Osteoblast (primary cell): Measurements from ENCODE around the gene UBE2O. TPM values are rescaled to one million over a fixed set of nuclear protein-coding genes. Genes with fewer than 3 reads are reported as not detected.

Source experiments
- DNase-seq: peaks from one replicate; pipeline ENCODE4 v3.0.0; 2011; ENCODE audit warnings: low spot score, mixed read lengths; ENCODE audit not compliant: insufficient read length; ENCODE audit errors: missing footprints
- H2AFZ ChIP-seq: 2 replicates; pipeline ENCODE4 v1.6.0; 2011; ENCODE audit warnings: mild to moderate bottlenecking, low read length
- H3K27ac ChIP-seq: 2 replicates; pipeline ENCODE4 v1.5.1; 2011; ENCODE audit warnings: mild to moderate bottlenecking, low read depth, low read length, moderate library complexity
- H3K27me3 ChIP-seq: 2 replicates; pipeline ENCODE4 v1.6.0; 2012; ENCODE audit warnings: mild to moderate bottlenecking, control low read depth, inconsistent platforms, low read length, moderate library complexity; ENCODE audit not compliant: insufficient read depth
- H3K36me3 ChIP-seq: 2 replicates; pipeline ENCODE4 v1.5.1; 2011; ENCODE audit warnings: mild to moderate bottlenecking, low read length, control low read depth, moderate library complexity; ENCODE audit not compliant: insufficient read depth
- H3K4me1 ChIP-seq: 2 replicates; pipeline ENCODE4 v1.5.1; 2011; ENCODE audit warnings: mild to moderate bottlenecking, low read length, control low read depth, moderate library complexity; ENCODE audit not compliant: insufficient read depth
- H3K4me2 ChIP-seq: 2 replicates; pipeline ENCODE4 v1.6.0; 2011; ENCODE audit warnings: mild to moderate bottlenecking, low read length; ENCODE audit not compliant: insufficient read depth
- H3K4me3 ChIP-seq: fragments of 200-600 bp; sonication (generic); 3 replicates; pipeline ENCODE4 v1.5.1; 2012; ENCODE audit warnings: mild to moderate bottlenecking, low read length, inconsistent platforms; ENCODE audit not compliant: insufficient read depth
- H3K79me2 ChIP-seq: 2 replicates; pipeline ENCODE4 v1.6.0; 2012; ENCODE audit warnings: mild to moderate bottlenecking, low read length, control low read depth, inconsistent platforms; ENCODE audit not compliant: insufficient read depth
- H3K9me3 ChIP-seq: 2 replicates; pipeline ENCODE4 v1.5.1; 2011; ENCODE audit warnings: low read depth, low read length, control low read depth
- H4K20me1 ChIP-seq: 2 replicates; pipeline ENCODE4 v1.6.0; 2012; ENCODE audit warnings: mild to moderate bottlenecking, low read length, control low read depth; ENCODE audit not compliant: insufficient read depth
- total RNA-seq: library from RNA; depleted of rRNA; stranded (reverse); fragments of >200 nt; gene quantifications from 2 replicates; pipeline ENCODE4 v1.2.3, GENCODE V29; 2012
- TF ChIP-seq, protein P1 (sequence below): IDR thresholded peaks from 2 replicates; pipeline ENCODE4 v1.5.1; 2011; ENCODE audit warnings: mild to moderate bottlenecking, low read depth, low read length, moderate library complexity; ENCODE audit errors: extremely low read depth

The UBE2O gene
- total RNA-seq, 1 donor: 19.5 TPM

- DNase-seq: peak; percentile 66
- Histone ChIP-seq H3K79me2 (no peaks in the 10 kb centered on the region), H3K36me3 (no peaks in the 10 kb centered on the region), H3K4me3 (no peak overlapping the region), H3K9me3 (no peaks in the 10 kb centered on the region), H3K27ac (no peak overlapping the region), H4K20me1 (no peaks in the 10 kb centered on the region), H2AFZ (no peak overlapping the region), H3K4me2 (no peak overlapping the region), H3K4me1 (peaks cover 13% of the 10 kb centered on the region), H3K27me3 (peaks cover 4% of the 10 kb centered on the region)
- TF ChIP-seq, protein P1, sequence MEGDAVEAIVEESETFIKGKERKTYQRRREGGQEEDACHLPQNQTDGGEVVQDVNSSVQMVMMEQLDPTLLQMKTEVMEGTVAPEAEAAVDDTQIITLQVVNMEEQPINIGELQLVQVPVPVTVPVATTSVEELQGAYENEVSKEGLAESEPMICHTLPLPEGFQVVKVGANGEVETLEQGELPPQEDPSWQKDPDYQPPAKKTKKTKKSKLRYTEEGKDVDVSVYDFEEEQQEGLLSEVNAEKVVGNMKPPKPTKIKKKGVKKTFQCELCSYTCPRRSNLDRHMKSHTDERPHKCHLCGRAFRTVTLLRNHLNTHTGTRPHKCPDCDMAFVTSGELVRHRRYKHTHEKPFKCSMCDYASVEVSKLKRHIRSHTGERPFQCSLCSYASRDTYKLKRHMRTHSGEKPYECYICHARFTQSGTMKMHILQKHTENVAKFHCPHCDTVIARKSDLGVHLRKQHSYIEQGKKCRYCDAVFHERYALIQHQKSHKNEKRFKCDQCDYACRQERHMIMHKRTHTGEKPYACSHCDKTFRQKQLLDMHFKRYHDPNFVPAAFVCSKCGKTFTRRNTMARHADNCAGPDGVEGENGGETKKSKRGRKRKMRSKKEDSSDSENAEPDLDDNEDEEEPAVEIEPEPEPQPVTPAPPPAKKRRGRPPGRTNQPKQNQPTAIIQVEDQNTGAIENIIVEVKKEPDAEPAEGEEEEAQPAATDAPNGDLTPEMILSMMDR: no peak
These were observed 13.8 kb upstream of the UBE2O start for GRCh38 chr17:76466775-76467130.

GRCh38 chr17:76462556-76463290 is 9.8 kb upstream of the UBE2O start:
- Histone ChIP-seq H3K79me2 (no peaks in the 10 kb centered on the region), H3K27me3 (peaks cover 4% of the 10 kb centered on the region), H3K4me3 (no peak overlapping the region), H3K4me2 (no peak overlapping the region), H3K36me3 (no peaks in the 10 kb centered on the region), H2AFZ (no peak overlapping the region), H4K20me1 (no peaks in the 10 kb centered on the region), H3K4me1 (peaks cover 15% of the 10 kb centered on the region), H3K9me3 (no peaks in the 10 kb centered on the region), H3K27ac (no peak overlapping the region)
- DNase-seq: peak; percentile 52
- TF ChIP-seq, protein P1: no peak

GRCh38 chr17:76461765-76462555 is 9.0 kb upstream of the UBE2O start:
- TF ChIP-seq, protein P1: no peak
- H2AFZ ChIP-seq: no peak overlapping the region
- H3K4me1 ChIP-seq: peaks cover 15% of the 10 kb centered on the region
- no peaks in the 10 kb centered on the region for H3K36me3 ChIP-seq
- no peaks in the 10 kb centered on the region for H4K20me1 ChIP-seq
- H3K79me2 ChIP-seq: no peaks in the 10 kb centered on the region
- no peak overlapping the region for H3K27ac ChIP-seq
- no peaks in the 10 kb centered on the region for H3K9me3 ChIP-seq
- DNase-seq: no peak
- no peak overlapping the region for H3K4me2 ChIP-seq
- H3K27me3 ChIP-seq: peaks cover 4% of the 10 kb centered on the region
- no peak overlapping the region for H3K4me3 ChIP-seq

DNA sequence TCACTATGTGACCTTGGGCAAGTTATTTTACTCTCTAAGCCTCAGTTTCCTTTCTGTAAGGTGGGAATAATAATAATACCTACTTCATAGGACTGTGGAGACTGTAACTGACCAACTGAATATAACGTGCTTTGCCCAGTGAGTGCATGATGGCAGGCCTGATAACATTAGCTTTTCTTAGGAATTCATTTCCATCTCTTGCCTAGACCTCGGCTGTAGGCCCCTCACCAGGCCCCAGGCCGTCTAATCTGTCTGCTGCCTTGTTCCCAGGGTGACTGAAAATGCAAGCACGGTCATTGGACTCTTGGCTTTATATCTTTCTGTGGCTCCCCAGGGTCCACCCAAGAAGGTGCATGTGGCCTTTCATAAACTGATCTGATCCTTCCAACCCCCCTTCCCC is 6.7 kb upstream of the UBE2O start:
- Histone ChIP-seq H3K27ac (no peak overlapping the region), H3K9me3 (no peaks in the 10 kb centered on the region), H3K79me2 (no peaks in the 10 kb centered on the region), H3K27me3 (peaks cover 4% of the 10 kb centered on the region), H3K4me1 (peaks cover 15% of the 10 kb centered on the region), H3K4me2 (no peak overlapping the region), H4K20me1 (no peaks in the 10 kb centered on the region), H3K4me3 (no peak overlapping the region), H3K36me3 (no peaks in the 10 kb centered on the region), H2AFZ (no peak overlapping the region)
- no peak for DNase-seq
- TF ChIP-seq, protein P1: no peak
